GM21528 (cell line): ENCODE results near the gene VPS51.

ENCODE experiments used
- ATAC-seq: cut with Tn5 transposase; IDR thresholded peaks from one replicate; pipeline ENCODE4 v1.9.1; 2021; ENCODE audit warnings: mild to moderate bottlenecking, moderate library complexity; ENCODE audit not compliant: unreplicated experiment, low FRiP score

The VPS51 gene

DNA sequence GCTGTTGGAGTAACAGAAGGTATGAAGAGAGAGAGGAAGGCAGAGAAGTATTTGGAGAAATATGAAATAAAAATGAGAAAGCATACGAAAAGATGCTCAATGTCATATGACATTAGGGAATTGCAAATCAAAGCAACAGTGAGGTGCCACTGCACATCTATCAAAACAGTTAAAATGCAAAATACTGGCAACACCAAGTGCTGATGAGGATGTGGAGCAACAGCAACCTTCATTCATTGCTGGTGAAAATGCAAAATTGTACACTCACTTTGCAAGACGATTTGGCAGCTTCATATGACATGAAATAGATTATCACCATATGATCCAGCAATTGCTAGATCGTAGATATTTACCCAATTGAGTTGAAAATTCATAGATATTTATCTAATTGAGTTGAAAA is 64.6 kb downstream of the VPS51 start:
- no peak for ATAC-seq
